Tibial artery (tissue), 4 donors: ENCODE results near the gene SMC5.
A peak's percentile ranks its signal among the peaks of the same experiment; 100 is the strongest.

ENCODE experiments used
- DNase-seq, 2 donors: peaks; one replicate each; pipeline ENCODE4 v3.0.0-alpha.2; 2019
- H3K27ac ChIP-seq, 2 donors: fragments of 200-600 bp; sonication (generic) in 1 of 2; 1 replicate in 1 of 2; 2 replicates in 1 of 2; pipeline ENCODE4 v1.5.1; 2018 to 2019; ENCODE audit warnings: mild to moderate bottlenecking in 1 of 2
- H3K27me3 ChIP-seq, 2 donors: fragments of 200-600 bp; sonication (generic) in 1 of 2; one replicate each; pipeline versions ENCODE4 v1.5.1 to v1.6.0; 2016 to 2019
- H3K36me3 ChIP-seq, 3 donors: fragments of 200-600 bp; sonication (generic) in 2 of 3; one replicate each; pipeline ENCODE4 v1.5.1; 2016 to 2019; ENCODE audit warnings: mild to moderate bottlenecking in 2 of 3
- H3K4me1 ChIP-seq, 4 donors: fragments of 200-600 bp; sonication (generic) in 2 of 4; 1 replicate in 3 of 4; 2 replicates in 1 of 4; pipeline ENCODE4 v1.5.1; 2016 to 2019
- H3K4me3 ChIP-seq, 2 donors: fragments of 200-600 bp; sonication (generic) in 1 of 2; 1 replicate in 1 of 2; 2 replicates in 1 of 2; pipeline ENCODE4 v1.5.1; 2018 to 2019; ENCODE audit warnings: mild to moderate bottlenecking in 2 of 2
- H3K9me3 ChIP-seq, 3 donors: fragments of 200-600 bp; sonication (generic) in 1 of 3; one replicate each; pipeline ENCODE4 v1.5.1; 2016 to 2019
- intact Hi-C: fragments of 100-400 bp; cut with DNase I; formaldehyde crosslinking; loops from one replicate; pipeline ENCODE4 v1.15.0; 2023; ENCODE audit warnings: low total_unique reads
- TF ChIP-seq, protein P1 (sequence below), 2 experiments: fragments of 200-600 bp in 1 of 2; fragments of 450-650 bp in 1 of 2; IDR thresholded peaks; one replicate each; pipeline ENCODE4 v1.5.1; 2017 to 2019; ENCODE audit warnings: antibody characterized with exemption in 2 of 2, mild to moderate bottlenecking in 1 of 2, moderate library complexity in 1 of 2

The SMC5 gene

DNA sequence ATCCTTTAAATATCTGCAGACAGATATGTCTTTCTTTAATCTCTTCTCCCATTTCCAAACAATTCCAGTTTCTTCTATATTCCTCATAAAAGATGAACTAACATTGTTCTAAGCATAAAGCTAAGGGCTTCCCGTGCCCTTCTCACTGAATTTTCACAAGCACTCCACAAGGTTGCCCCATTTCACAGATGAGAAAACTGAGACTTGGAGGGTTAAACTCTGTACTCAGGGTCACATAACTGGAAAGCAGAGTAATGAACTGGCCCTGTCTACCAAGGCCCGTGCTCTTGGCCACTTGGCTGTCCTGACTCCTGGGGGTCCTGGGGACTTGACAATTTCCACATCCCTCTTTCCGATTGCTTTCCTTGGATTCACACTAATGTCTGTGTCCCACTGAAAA is 130.4 kb downstream of the SMC5 start:
- Histone ChIP-seq H3K27ac (peak overlapping the region in 1 of 2 donors; percentile 10), H3K36me3 (peaks cover 23 to 38% (median 29%) of the 10 kb centered on the region in 3 donors), H3K4me3 (no peak overlapping the region), H3K9me3 (no peaks in the 10 kb centered on the region), H3K27me3 (no peaks in the 10 kb centered on the region), H3K4me1 (peaks cover 0 to 96% (median 38%) of the 10 kb centered on the region in 4 donors)
- no peak for DNase-seq
- intact Hi-C loops: no loop called here
- TF ChIP-seq, protein P1, sequence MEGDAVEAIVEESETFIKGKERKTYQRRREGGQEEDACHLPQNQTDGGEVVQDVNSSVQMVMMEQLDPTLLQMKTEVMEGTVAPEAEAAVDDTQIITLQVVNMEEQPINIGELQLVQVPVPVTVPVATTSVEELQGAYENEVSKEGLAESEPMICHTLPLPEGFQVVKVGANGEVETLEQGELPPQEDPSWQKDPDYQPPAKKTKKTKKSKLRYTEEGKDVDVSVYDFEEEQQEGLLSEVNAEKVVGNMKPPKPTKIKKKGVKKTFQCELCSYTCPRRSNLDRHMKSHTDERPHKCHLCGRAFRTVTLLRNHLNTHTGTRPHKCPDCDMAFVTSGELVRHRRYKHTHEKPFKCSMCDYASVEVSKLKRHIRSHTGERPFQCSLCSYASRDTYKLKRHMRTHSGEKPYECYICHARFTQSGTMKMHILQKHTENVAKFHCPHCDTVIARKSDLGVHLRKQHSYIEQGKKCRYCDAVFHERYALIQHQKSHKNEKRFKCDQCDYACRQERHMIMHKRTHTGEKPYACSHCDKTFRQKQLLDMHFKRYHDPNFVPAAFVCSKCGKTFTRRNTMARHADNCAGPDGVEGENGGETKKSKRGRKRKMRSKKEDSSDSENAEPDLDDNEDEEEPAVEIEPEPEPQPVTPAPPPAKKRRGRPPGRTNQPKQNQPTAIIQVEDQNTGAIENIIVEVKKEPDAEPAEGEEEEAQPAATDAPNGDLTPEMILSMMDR (IDR thresholded peaks at IDR 0.05): no peak

DNA sequence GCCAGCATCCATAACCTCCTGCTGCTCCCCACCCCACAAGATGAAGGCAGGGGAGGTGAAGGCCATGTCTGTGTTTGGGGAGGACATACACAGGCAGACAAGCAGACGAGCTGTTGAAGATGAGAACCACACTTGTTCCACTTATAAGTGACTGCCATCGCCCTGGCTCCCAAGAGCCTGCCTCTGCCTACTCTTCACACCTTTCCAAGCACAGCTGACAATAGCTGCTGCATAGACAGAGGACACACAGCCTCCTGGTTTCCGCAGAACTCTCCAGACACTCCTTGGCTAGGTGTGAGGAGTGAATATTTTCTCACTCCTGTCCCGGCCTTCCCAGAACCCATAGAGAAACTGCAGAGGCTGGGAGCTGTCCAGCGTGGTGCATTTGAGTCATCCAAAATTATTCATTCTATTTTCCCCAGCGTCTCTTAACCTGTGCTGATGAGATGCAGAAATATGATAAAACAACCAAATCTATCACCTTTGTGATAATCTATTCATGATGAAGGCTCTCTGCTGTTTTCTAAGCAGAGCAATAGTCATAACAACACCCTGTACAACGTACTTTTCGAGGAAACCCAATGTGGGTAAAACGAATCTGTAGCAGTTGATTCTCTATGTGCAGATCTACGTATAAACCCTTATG is 131.0 kb downstream of the SMC5 start:
- H3K9me3 ChIP-seq: no peaks in the 10 kb centered on the region
- DNase-seq: no peak
- peak overlapping the region in 1 of 2 donors; percentile 10 for H3K27ac ChIP-seq
- TF ChIP-seq, protein P1 (IDR thresholded peaks at IDR 0.05): no peak
- H3K4me3 ChIP-seq: no peak overlapping the region
- peaks cover 20 to 32% (median 28%) of the 10 kb centered on the region in 3 donors for H3K36me3 ChIP-seq
- H3K27me3 ChIP-seq: no peaks in the 10 kb centered on the region
- peaks cover 0 to 96% (median 41%) of the 10 kb centered on the region in 4 donors for H3K4me1 ChIP-seq
- intact Hi-C loops: no loop called here

DNA sequence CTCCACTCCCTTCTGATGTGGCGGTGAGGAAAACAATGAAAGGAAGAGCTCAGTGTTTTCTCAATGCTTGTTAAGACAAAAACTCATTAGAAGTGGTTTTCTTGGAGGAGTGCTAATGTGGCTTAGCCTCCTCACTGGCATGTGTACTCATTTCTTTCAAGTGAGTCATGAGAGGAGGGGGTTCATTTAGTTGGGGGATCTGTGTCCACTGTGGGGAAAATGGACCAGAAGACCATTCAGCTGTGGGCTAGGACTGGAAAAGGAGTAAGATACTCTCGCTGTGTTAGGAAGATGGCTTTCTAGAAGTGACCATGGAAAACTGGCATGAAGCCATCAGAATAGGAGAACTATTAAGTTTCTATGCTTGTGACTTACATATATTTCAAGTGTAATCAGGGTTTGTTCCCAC is 132.2 kb downstream of the SMC5 start:
- TF ChIP-seq, protein P1 (IDR thresholded peaks at IDR 0.05): no peak
- DNase-seq: no peak
- intact Hi-C loops: no loop called here
- H3K36me3 ChIP-seq: peaks cover 18 to 21% (median 20%) of the 10 kb centered on the region in 3 donors
- peaks cover 0 to 96% (median 43%) of the 10 kb centered on the region in 4 donors for H3K4me1 ChIP-seq
- H3K27ac ChIP-seq: peak overlapping the region in 1 of 2 donors; percentile 1
- H3K4me3 ChIP-seq: no peak overlapping the region
- no peaks in the 10 kb centered on the region for H3K9me3 ChIP-seq
- no peaks in the 10 kb centered on the region for H3K27me3 ChIP-seq

DNA sequence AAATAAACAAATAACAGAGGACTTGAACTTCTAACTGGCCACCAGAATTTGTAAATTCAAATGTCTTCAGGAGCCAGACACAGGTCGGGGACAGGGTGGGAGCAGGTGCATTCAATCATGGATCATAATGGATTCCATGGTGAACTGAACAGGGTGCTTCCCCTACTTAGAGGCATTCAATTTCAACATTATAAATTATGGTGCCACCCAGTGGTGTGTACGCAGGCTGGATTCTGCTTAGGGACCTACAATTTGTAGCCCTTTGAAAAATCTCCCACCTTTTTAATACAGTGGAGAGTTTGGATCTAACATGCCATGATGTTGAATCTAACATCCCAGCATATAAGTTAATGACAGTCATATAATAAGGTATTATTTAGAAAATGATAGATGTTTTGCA is 133.4 kb downstream of the SMC5 start:
- H3K27ac ChIP-seq: no peak overlapping the region
- H3K4me1 ChIP-seq: peaks cover 0 to 100% (median 47%) of the 10 kb centered on the region in 4 donors
- TF ChIP-seq, protein P1 (IDR thresholded peaks at IDR 0.05): no peak
- intact Hi-C loops: no loop called here
- peaks cover 5 to 8% (median 8%) of the 10 kb centered on the region in 3 donors for H3K36me3 ChIP-seq
- H3K9me3 ChIP-seq: no peaks in the 10 kb centered on the region
- DNase-seq: no peak
- no peaks in the 10 kb centered on the region for H3K27me3 ChIP-seq
- H3K4me3 ChIP-seq: no peak overlapping the region

DNA sequence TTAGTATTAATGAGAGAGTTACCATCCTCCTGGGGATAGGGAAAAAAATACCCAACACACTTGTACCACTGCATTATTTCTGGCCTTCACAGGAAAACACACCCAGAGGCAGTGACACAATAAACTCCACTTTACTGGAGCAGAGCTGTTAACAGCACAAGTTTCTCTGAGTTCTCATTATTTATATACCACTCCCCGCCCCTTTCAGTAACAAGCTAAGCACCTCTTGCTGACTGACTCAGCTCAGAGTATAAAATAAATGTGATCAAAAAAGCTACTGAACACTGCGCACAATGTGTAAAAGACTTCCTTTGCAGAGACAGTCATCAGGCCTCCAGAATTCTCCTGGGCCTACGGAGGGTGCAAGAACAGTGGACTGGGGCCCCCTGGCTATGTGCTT is 134.1 kb downstream of the SMC5 start:
- H3K4me3 ChIP-seq: no peak overlapping the region
- H3K36me3 ChIP-seq: peaks cover 0 to 2% (median 1%) of the 10 kb centered on the region in 3 donors
- TF ChIP-seq, protein P1 (IDR thresholded peaks at IDR 0.05): no peak
- no peaks in the 10 kb centered on the region for H3K9me3 ChIP-seq
- peak overlapping the region in 1 of 2 donors; percentile 1 for H3K27ac ChIP-seq
- intact Hi-C loops: no loop called here
- no peaks in the 10 kb centered on the region for H3K27me3 ChIP-seq
- DNase-seq: no peak
- H3K4me1 ChIP-seq: peaks cover 0 to 100% (median 54%) of the 10 kb centered on the region in 4 donors
